Right atrium auricular region (tissue), 2 donors: ENCODE data around the gene TPD52L1. TPM values are rescaled to one million over a fixed set of nuclear protein-coding genes. Genes with fewer than 3 reads are reported as not detected.

ENCODE experiments used
- DNase-seq: peaks from one replicate; pipeline ENCODE4 v3.0.0-alpha.2; 2019; ENCODE audit warnings: low spot score
- H3K27ac ChIP-seq, 2 donors: fragments of 200-600 bp; sonication (generic); 1 replicate in 1 of 2; 2 replicates in 1 of 2; pipeline ENCODE4 v1.5.1; 2016 to 2019
- H3K27me3 ChIP-seq, 2 donors: fragments of 200-600 bp; sonication (generic); one replicate each; pipeline versions ENCODE4 v1.5.1 to v1.6.0; 2017 to 2019
- H3K36me3 ChIP-seq: fragments of 200-600 bp; sonication (generic); one replicate; pipeline ENCODE4 v1.5.1; 2016
- H3K4me1 ChIP-seq, 2 donors: fragments of 200-600 bp; sonication (generic); one replicate each; pipeline versions ENCODE4 v1.5.1 to v1.6.0; 2017 to 2019
- H3K4me3 ChIP-seq, 2 donors: fragments of 200-600 bp; sonication (generic); 1 replicate in 1 of 2; 2 replicates in 1 of 2; pipeline ENCODE4 v1.5.1; 2017 to 2019; ENCODE audit warnings: mild to moderate bottlenecking in 1 of 2, moderate library complexity in 1 of 2
- H3K9me3 ChIP-seq, 2 donors: fragments of 200-600 bp; sonication (generic); one replicate each; pipeline ENCODE4 v1.5.1; 2019
- total RNA-seq, 2 donors: library from RNA; depleted of rRNA; stranded (reverse); fragments of >200 nt; gene quantifications; one replicate each; pipeline ENCODE4 v1.1.0, GENCODE V29; 2016
- TF ChIP-seq, protein P1 (sequence below), 2 donors: fragments of 200-600 bp; sonication (generic); IDR thresholded peaks; one replicate each; pipeline ENCODE4 v1.5.1; 2019; ENCODE audit warnings: antibody characterized with exemption in 2 of 2

Gene TPD52L1
- total RNA-seq, 2 donors from 2014 or later, result 29.4 to 96.7 TPM

DNA sequence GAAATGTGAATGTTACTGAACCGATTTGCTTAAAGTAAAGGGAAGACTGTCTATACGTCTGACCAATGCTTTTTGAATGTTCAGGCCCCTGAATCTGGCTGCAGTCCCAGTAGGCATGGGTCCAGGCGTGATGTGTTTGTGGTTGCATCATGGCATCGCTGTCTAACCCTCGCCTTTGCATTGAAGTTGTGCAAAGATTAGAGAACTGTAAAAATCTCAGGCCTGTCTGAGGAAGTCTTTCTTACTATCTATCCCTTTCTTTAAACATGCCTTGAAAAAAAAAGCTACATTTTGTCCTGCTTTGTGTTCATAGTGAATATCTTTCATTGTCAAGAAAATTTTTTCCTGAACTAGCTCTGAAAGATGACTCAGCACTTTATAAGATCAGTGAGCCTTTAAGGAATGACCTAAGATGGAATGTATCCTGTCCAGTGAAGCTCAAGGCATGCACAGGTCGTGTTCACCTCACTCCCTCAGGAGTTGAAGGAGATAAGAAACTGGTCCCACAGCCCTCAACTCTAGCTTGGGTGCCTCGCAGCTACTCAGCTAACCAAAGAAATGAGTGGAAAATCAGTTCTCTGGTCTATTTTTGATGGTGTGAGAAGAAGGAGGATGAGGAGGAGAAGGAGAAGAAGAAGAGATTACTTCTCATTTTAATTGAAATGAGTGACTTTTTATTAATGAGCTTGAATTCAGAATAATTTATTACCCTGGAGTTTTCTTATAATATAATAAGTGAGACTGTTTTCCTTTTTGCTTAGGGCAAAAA lies 48.6 kb downstream of the TPD52L1 start:
- peak overlapping the region; percentile 8 to 34 for H3K27ac ChIP-seq
- TF ChIP-seq, protein P1, sequence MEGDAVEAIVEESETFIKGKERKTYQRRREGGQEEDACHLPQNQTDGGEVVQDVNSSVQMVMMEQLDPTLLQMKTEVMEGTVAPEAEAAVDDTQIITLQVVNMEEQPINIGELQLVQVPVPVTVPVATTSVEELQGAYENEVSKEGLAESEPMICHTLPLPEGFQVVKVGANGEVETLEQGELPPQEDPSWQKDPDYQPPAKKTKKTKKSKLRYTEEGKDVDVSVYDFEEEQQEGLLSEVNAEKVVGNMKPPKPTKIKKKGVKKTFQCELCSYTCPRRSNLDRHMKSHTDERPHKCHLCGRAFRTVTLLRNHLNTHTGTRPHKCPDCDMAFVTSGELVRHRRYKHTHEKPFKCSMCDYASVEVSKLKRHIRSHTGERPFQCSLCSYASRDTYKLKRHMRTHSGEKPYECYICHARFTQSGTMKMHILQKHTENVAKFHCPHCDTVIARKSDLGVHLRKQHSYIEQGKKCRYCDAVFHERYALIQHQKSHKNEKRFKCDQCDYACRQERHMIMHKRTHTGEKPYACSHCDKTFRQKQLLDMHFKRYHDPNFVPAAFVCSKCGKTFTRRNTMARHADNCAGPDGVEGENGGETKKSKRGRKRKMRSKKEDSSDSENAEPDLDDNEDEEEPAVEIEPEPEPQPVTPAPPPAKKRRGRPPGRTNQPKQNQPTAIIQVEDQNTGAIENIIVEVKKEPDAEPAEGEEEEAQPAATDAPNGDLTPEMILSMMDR (IDR thresholded peaks at IDR 0.05), result no peak
- peaks cover 0 to 35% of the 10 kb centered on the region in 2 donors for H3K4me1 ChIP-seq
- no peaks in the 10 kb centered on the region for H3K27me3 ChIP-seq
- DNase-seq, result peak; percentile 66
- no peak overlapping the region for H3K4me3 ChIP-seq
- no peaks in the 10 kb centered on the region for H3K9me3 ChIP-seq
- no peaks in the 10 kb centered on the region for H3K36me3 ChIP-seq

DNA sequence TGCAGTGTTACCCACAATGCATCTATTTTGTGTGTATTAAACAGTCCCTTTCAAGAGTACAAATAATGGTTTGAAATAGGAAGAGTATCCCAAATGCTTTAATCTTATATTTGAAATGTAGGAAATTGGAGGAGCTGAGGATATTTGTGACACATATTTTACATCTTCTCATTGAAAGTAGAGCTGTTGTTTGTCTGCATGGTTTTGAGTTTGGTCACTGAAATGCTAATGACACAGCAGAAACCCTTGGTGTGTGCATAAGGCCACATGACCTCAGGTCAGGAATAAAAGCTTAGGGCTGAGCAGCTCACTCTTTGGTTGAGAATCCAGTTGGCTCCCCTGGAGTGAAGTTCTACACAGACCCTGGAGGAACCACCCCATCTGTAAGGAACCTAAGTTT lies 49.8 kb downstream of the TPD52L1 start:
- no peak for DNase-seq
- Histone ChIP-seq H3K4me1 (peaks cover 0 to 31% of the 10 kb centered on the region in 2 donors), H3K27me3 (no peaks in the 10 kb centered on the region), H3K4me3 (no peak overlapping the region), H3K9me3 (no peaks in the 10 kb centered on the region), H3K36me3 (no peaks in the 10 kb centered on the region), H3K27ac (no peak overlapping the region)
- TF ChIP-seq, protein P1 (IDR thresholded peaks at IDR 0.05), result no peak

DNA sequence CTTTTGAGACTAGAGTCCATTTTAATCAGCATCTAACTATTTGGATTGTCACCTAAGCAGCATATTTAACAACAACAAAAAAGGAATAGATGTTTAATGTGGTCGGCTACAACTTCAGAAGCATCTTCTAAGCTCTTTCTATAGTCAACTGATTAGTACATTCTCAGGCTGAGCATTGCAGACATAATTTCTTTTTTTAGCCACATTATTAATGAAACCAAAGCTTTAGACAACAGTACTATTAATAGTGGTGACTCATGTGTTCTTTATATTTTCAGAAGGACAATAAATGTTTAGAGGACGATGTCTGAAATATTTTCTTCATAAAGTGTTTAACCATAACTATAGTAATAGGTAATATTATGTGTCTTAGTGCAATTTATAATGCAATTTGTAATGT lies 52.4 kb downstream of the TPD52L1 start:
- Histone ChIP-seq H3K27me3 (no peaks in the 10 kb centered on the region), H3K36me3 (no peaks in the 10 kb centered on the region), H3K27ac (peak overlapping the region in 1 of 2 donors; percentile 31), H3K4me1 (peaks cover 0 to 31% of the 10 kb centered on the region in 2 donors), H3K9me3 (no peaks in the 10 kb centered on the region), H3K4me3 (no peak overlapping the region)
- TF ChIP-seq, protein P1 (IDR thresholded peaks at IDR 0.05), result no peak
- no peak for DNase-seq

DNA sequence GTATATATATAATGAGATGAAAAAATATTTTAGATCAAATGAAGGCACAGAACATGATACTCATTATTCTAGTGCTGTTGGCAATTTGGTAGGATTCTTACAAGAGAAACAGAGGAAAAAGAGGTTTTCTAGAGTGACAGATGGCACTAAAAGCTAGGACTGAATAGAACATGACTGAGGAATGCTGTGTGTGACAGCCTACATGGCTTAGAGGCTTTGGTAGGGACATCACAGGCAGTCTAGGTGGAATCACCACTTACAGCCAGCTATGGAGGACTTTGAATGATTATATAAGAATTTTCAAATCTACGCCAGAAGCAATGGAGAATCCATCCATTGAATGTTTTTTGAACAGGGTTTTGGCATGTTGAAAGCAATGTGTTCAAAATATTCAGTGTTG lies 52.8 kb downstream of the TPD52L1 start:
- Histone ChIP-seq H3K9me3 (no peaks in the 10 kb centered on the region), H3K27ac (peak overlapping the region in 1 of 2 donors; percentile 31), H3K27me3 (no peaks in the 10 kb centered on the region), H3K4me3 (no peak overlapping the region), H3K4me1 (peaks cover 0 to 30% of the 10 kb centered on the region in 2 donors), H3K36me3 (no peaks in the 10 kb centered on the region)
- no peak for DNase-seq
- TF ChIP-seq, protein P1 (IDR thresholded peaks at IDR 0.05), result no peak

DNA sequence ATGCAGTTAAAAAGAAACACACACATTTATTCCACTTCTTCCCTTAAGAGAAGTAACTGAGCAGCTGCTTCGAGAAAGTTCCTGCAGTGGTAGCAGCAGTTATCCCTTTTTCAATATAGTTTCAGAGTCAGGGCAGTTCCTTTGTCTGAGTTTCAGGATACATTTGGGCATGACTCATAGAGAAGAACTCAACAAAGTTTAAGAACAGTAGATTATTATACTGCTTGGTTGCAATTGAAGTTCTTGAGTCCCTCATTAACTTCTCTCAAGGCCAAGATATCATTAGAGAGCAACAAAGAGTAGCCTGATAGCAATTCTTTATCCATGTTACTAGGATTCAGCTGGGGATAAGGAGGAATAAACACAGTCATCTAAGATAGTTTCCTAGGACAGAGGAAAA lies 54.4 kb downstream of the TPD52L1 start:
- H3K36me3 ChIP-seq, result no peaks in the 10 kb centered on the region
- H3K27ac ChIP-seq, result peak overlapping the region; percentile 18 to 38
- H3K9me3 ChIP-seq, result no peaks in the 10 kb centered on the region
- no peaks in the 10 kb centered on the region for H3K27me3 ChIP-seq
- H3K4me1 ChIP-seq, result peaks cover 0 to 18% of the 10 kb centered on the region in 2 donors
- TF ChIP-seq, protein P1 (IDR thresholded peaks at IDR 0.05), result no peak
- no peak overlapping the region for H3K4me3 ChIP-seq
- no peak for DNase-seq
